ENCODE results near the gene PLCD3. TPM values are rescaled to one million over a fixed set of nuclear protein-coding genes. Genes with fewer than 3 reads are reported as not detected.

Gene PLCD3
- total RNA-seq, 4 donors from 2014 or later, result 38.6 to 186 (median 75.1) TPM

DNA sequence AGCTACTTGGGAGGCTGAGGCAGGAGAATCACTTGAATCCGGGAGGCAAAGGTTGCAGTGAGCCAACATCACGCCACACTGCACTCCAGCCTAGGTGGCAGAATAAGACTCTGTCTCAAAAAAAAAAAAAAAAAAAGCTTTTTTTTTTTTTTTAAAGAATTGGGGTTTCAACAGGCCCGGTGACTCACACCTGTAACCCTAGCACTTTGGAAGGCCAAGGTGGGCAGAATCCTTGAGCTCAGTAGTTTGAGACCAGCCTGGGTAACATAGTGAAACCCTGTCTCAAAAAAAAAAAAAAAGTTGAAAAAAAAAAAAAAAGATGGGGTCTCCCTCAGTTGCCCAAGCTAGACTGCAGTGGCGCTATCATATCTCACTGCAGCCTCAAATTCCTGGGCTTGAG is 22.7 kb upstream of the PLCD3 start:
- no peak for ATAC-seq
- H3K27me3 ChIP-seq, result no peaks in the 10 kb centered on the region
- in situ Hi-C loops (cut with MboI; ENCODE audit: low sequenced_read_pairs in 4 of 4) (loop anchor here in 1 of 4 donors (25.0 kb wide), 1 partner anchor 93 kb away; the partner anchor contains the start of genes DCAKD and NMT1), intact Hi-C loops (cut with DNase I; ENCODE audit: low total_unique reads) (no loop called here)
- H3K36me3 ChIP-seq, result no peaks in the 10 kb centered on the region
- TF ChIP-seq, protein P1, sequence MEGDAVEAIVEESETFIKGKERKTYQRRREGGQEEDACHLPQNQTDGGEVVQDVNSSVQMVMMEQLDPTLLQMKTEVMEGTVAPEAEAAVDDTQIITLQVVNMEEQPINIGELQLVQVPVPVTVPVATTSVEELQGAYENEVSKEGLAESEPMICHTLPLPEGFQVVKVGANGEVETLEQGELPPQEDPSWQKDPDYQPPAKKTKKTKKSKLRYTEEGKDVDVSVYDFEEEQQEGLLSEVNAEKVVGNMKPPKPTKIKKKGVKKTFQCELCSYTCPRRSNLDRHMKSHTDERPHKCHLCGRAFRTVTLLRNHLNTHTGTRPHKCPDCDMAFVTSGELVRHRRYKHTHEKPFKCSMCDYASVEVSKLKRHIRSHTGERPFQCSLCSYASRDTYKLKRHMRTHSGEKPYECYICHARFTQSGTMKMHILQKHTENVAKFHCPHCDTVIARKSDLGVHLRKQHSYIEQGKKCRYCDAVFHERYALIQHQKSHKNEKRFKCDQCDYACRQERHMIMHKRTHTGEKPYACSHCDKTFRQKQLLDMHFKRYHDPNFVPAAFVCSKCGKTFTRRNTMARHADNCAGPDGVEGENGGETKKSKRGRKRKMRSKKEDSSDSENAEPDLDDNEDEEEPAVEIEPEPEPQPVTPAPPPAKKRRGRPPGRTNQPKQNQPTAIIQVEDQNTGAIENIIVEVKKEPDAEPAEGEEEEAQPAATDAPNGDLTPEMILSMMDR (IDR thresholded peaks at IDR 0.05 in 4 of 5, conservative IDR thresholded peaks at IDR 0.05 in 1 of 5), result no peak
- no peak for TF ChIP-seq POLR2A (IDR thresholded peaks at IDR 0.05)
- no peaks in the 10 kb centered on the region for H3K9me3 ChIP-seq
- H3K4me1 ChIP-seq, result peaks cover 62 to 67% of the 10 kb centered on the region in 2 donors
- no peak for DNase-seq
- H3K4me3 ChIP-seq, result no peak overlapping the region
- H3K27ac ChIP-seq, result peak overlapping the region; percentile 1 to 57 (median 50)

DNA sequence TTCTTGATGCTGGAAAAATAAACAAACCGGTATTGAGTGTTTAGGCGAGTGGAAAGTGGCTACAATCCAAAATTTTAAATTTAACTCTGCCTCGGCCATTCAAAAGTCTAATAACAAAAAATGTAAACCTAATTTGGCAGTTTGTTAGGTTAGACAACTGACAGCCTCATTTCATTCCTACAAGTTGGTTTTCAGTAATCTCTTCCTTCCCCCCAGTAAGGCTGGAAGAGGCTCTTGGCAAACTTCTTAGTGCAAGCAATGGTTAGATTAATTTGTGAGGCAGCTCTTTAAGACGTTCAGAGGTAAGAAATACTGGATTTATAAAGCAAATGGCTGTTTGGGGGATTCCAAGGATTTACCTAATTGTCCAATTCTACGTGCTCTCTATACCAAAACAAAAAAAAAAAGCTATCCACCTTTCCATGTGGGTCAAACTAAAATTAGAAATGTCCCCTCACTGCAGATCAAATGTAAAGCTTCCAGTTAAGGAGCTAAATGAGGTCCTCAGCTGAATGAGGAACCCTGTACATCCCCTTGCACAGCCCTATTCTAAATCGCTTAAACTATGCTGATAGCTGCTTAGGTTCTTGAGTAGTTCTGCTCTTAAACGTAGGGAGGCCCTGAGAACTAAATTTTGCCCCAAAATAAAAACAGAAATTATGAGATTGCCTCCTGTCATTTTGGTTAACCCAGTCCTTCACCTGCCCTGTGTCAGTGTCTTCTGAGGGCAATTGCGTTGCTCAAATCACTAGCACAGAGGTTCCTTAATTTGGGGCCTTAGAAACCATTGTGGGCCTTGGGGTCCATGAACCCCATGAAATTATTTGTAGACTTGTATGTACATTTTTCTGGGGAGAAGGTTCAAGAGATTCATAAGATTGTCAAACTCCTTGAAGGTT is 18.8 kb upstream of the PLCD3 start:
- in situ Hi-C loops (cut with MboI; ENCODE audit: low sequenced_read_pairs in 4 of 4), result loop anchor here in 1 of 4 donors (25.0 kb wide), 1 partner anchor 89 kb away; the partner anchor contains the start of genes DCAKD and NMT1
- no peak for TF ChIP-seq POLR2A (IDR thresholded peaks at IDR 0.05)
- intact Hi-C loops (cut with DNase I; ENCODE audit: low total_unique reads), result no loop called here
- no peak for ATAC-seq
- Histone ChIP-seq H3K4me3 (peak overlapping the region; percentile 77 to 85 (median 80)), H3K9me3 (no peaks in the 10 kb centered on the region), H3K4me1 (peaks cover 37 to 50% of the 10 kb centered on the region in 2 donors), H3K27ac (peak overlapping the region; percentile 90 to 98 (median 96)), H3K27me3 (no peaks in the 10 kb centered on the region), H3K36me3 (no peaks in the 10 kb centered on the region)
- no peak for DNase-seq

- peak; percentile 4 to 22 for ATAC-seq
- Histone ChIP-seq H3K4me3 (peak overlapping the region; percentile 77 to 85 (median 80)), H3K9me3 (no peaks in the 10 kb centered on the region), H3K36me3 (no peaks in the 10 kb centered on the region), H3K27ac (peak overlapping the region; percentile 90 to 98 (median 96)), H3K4me1 (peaks cover 28 to 43% of the 10 kb centered on the region in 2 donors), H3K27me3 (no peaks in the 10 kb centered on the region)
- intact Hi-C loops (cut with DNase I; ENCODE audit: low total_unique reads), result loop anchor here (1.0 to 5.0 kb wide), 3 partner anchors 15 to 1042 kb away; partner anchors contain the start of genes ACBD4 and KANSL1
- TF ChIP-seq, protein P1 (IDR thresholded peaks at IDR 0.05 in 4 of 5, conservative IDR thresholded peaks at IDR 0.05 in 1 of 5), result no peak
- TF ChIP-seq POLR2A (IDR thresholded peaks at IDR 0.05), result no peak
- in situ Hi-C loops (cut with MboI; ENCODE audit: low sequenced_read_pairs in 4 of 4), result loop anchor here in 1 of 4 donors (25.0 kb wide), 2 partner anchors 88 to 238 kb away; partner anchors contain the start of genes DCAKD, GFAP and NMT1
- peak; percentile 62 to 67 for DNase-seq
These were observed 17.7 kb upstream of the PLCD3 start for GRCh38 chr17:45149669-45150664.

DNA sequence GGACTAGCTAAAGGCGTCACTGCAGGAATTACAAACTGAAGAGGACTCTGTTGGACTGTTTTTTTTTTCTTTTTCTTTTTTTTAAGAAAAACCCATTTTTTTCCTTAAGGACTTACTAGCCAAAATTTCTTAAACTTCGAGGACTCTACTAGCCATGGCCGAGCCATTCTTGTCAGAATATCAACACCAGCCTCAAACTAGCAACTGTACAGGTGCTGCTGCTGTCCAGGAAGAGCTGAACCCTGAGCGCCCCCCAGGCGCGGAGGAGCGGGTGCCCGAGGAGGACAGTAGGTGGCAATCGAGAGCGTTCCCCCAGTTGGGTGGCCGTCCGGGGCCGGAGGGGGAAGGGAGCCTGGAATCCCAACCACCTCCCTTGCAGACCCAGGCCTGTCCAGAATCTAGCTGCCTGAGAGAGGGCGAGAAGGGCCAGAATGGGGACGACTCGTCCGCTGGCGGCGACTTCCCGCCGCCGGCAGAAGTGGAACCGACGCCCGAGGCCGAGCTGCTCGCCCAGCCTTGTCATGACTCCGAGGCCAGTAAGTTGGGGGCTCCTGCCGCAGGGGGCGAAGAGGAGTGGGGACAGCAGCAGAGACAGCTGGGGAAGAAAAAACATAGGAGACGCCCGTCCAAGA is 16.8 kb upstream of the PLCD3 start:
- peak overlapping the region; percentile 90 to 98 (median 96) for H3K27ac ChIP-seq
- peaks cover 31 to 48% of the 10 kb centered on the region in 2 donors for H3K4me1 ChIP-seq
- H3K36me3 ChIP-seq, result no peaks in the 10 kb centered on the region
- ATAC-seq (peak; percentile 43 to 47), DNase-seq (peak; percentile 81 to 90)
- intact Hi-C loops (cut with DNase I; ENCODE audit: low total_unique reads), result loop anchor here (1.0 to 5.0 kb wide), 3 partner anchors 14 to 1043 kb away; partner anchors contain the start of genes ACBD4 and KANSL1
- H3K27me3 ChIP-seq, result no peaks in the 10 kb centered on the region
- in situ Hi-C loops (cut with MboI; ENCODE audit: low sequenced_read_pairs in 4 of 4), result loop anchor here in 1 of 4 donors (25.0 kb wide), 1 partner anchor 237 kb away; the partner anchor contains the start of gene GFAP
- no peaks in the 10 kb centered on the region for H3K9me3 ChIP-seq
- H3K4me3 ChIP-seq, result peak overlapping the region; percentile 77 to 85 (median 80)
- TF ChIP-seq POLR2A (IDR thresholded peaks at IDR 0.05), result peak; percentile 26 to 50
- TF ChIP-seq, protein P1 (IDR thresholded peaks at IDR 0.05 in 4 of 5, conservative IDR thresholded peaks at IDR 0.05 in 1 of 5), result peak; percentile 61 to 94 (median 87)

Measured in gastrocnemius medialis (tissue), 4 donors.